K562 (cell line): Measurements from ENCODE around the gene MED14. TPM values are rescaled to one million over a fixed set of nuclear protein-coding genes. Genes with fewer than 3 reads are reported as not detected.

Source experiments
- ATAC-seq: fragments of 200-7000 bp; cut with Tn5 transposase; 3 replicates; pipeline ENCODE4 v1.9.1; 2020; ENCODE audit warnings: moderate library complexity
- BruUV-seq: library from RNA; stranded (reverse); fragments of 400-500 nt; replicated peaks from 2 replicates; lab custom pipeline; 2021; lab: Mats Ljungman, UMichigan
- CTCF ChIA-PET: fragments of 300-600 bp; formaldehyde crosslinking; extraction: SDS; loops from one replicate; lab custom pipeline; 2021; ENCODE audit warnings: low intra/inter-chr PET ratio; lab: Yijun Ruan, JAX
- POLR2A ChIA-PET: fragments of 300-600, 350-650 bp; sonication (Branson Sonifier 250); formaldehyde crosslinking; extraction: SDS; loops from one replicate; lab custom pipeline; 2021; ENCODE audit warnings: antibody characterized with exemption, inconsistent platforms; lab: Yijun Ruan, JAX
- DNase-seq, 4 experiments: peaks; one replicate each; pipeline versions ENCODE4 v3.0.0 to v3.0.0-alpha.2; 2011 to 2018; ENCODE audit warnings: low spot score in 3 of 4, mixed read lengths in 3 of 4; ENCODE audit errors: extremely low read depth in 1 of 4
- FAIRE-seq: peaks from 2 replicates; lab custom pipeline; 2011; peaks lifted over from hg19 to GRCh38; lab: Jason Lieb, UNC
- H2AFZ ChIP-seq: 2 replicates; pipeline ENCODE4 v1.6.0; 2011; ENCODE audit warnings: low read depth, low read length, control low read depth, inconsistent platforms
- H3K27ac ChIP-seq: fragments of 200-600 bp; 3 replicates; pipeline ENCODE4 v1.8.0; 2011; ENCODE audit warnings: low read depth, mild to moderate bottlenecking, control low read depth, inconsistent platforms, low read length, moderate library complexity, mixed read lengths; ENCODE audit errors: extremely low read depth
- H3K27me3 ChIP-seq, 2 experiments: fragments of 300-600 bp in 1 of 2; 2 replicates in 1 of 2; 3 replicates in 1 of 2; pipeline versions ENCODE4 v1.6.0 to v1.8.0; 2011; ENCODE audit warnings: inconsistent platforms in 2 of 2, low read length in 2 of 2, mild to moderate bottlenecking in 1 of 2, mixed read lengths in 1 of 2, moderate library complexity in 1 of 2; ENCODE audit not compliant: control insufficient read depth in 2 of 2, insufficient read depth in 2 of 2
- H3K36me3 ChIP-seq: fragments of 300-600 bp; 3 replicates; pipeline ENCODE4 v1.8.0; 2011; ENCODE audit warnings: mild to moderate bottlenecking, low read length, inconsistent platforms; ENCODE audit not compliant: control insufficient read depth, insufficient read depth
- H3K4me1 ChIP-seq, 2 experiments: fragments of 200-600 bp in 1 of 2; replicated peaks in 1 of 2; 2 replicates in 1 of 2; 3 replicates in 1 of 2; pipeline versions ENCODE4 v1.5.1 to v1.8.0; 2011; ENCODE audit warnings: inconsistent platforms in 2 of 2, low read length in 2 of 2, mild to moderate bottlenecking in 1 of 2, mixed read lengths in 1 of 2, moderate library complexity in 1 of 2; ENCODE audit not compliant: control insufficient read depth in 2 of 2, insufficient read depth in 2 of 2
- H3K4me2 ChIP-seq: 2 replicates; pipeline ENCODE4 v1.6.1; 2011; ENCODE audit warnings: low read length, control low read depth, inconsistent platforms, mixed read lengths; ENCODE audit not compliant: insufficient read depth
- H3K4me3 ChIP-seq: fragments of 200-600 bp; sonication (generic), shearing (Covaris generic); 2 replicates; pipeline ENCODE4 v1.5.1; 2016; ENCODE audit warnings: control low read depth, inconsistent platforms
- H3K79me2 ChIP-seq: fragments of 200-600 bp; 3 replicates; pipeline ENCODE4 v1.8.0; 2011; ENCODE audit warnings: low read length, inconsistent platforms; ENCODE audit not compliant: control insufficient read depth, insufficient read depth
- H3K9ac ChIP-seq, 2 experiments: 2 replicates each; pipeline versions ENCODE4 v1.6.0 to v1.6.1; 2011; ENCODE audit warnings: low read depth in 2 of 2, low read length in 2 of 2, control low read depth in 1 of 2, inconsistent platforms in 1 of 2, mild to moderate bottlenecking in 1 of 2, mixed read lengths in 1 of 2; ENCODE audit not compliant: insufficient read depth in 1 of 2
- H3K9me1 ChIP-seq: one replicate; pipeline ENCODE4 v1.6.0; 2011; ENCODE audit warnings: inconsistent platforms, mild to moderate bottlenecking, low read length, moderate library complexity; ENCODE audit not compliant: control insufficient read depth, insufficient read depth
- H3K9me3 ChIP-seq: replicated peaks from 2 replicates; pipeline ENCODE4 v1.5.1; 2011; ENCODE audit warnings: low read depth, low read length, inconsistent platforms; ENCODE audit not compliant: control insufficient read depth, insufficient read depth
- H4K20me1 ChIP-seq: replicated peaks from 2 replicates; pipeline ENCODE4 v1.6.1; 2011; ENCODE audit warnings: low read length, inconsistent platforms, mixed read lengths; ENCODE audit not compliant: control insufficient read depth, insufficient read depth
- CHCHD3 ChIP-seq: fragments of 250-450 bp; sonication (Bioruptor Pico); IDR thresholded peaks from 2 replicates; pipeline ENCODE4 v2.1.2; 2022; ENCODE audit warnings: mild to moderate bottlenecking
- CREB3 ChIP-seq: fragments of 450-650 bp; conservative IDR thresholded peaks from 2 replicates; pipeline ENCODE4 v1.6.1; 2016; ENCODE audit warnings: missing genetic modification characterization, low read depth, mild to moderate bottlenecking, missing compliant biosample characterization, moderate library complexity
- ELF1 ChIP-seq: fragments of 200-800 bp; sonication (Bioruptor generic); IDR thresholded peaks from 2 replicates; pipeline ENCODE4 v1.6.1; 2016; ENCODE audit warnings: missing genetic modification characterization, missing compliant biosample characterization
- EP300 ChIP-seq: IDR thresholded peaks from 2 replicates; pipeline ENCODE4 v1.6.1; 2012; ENCODE audit warnings: low read length, improper control_type of control experiment
- KDM4B ChIP-seq, 2 experiments: fragments of 450-650 bp in 1 of 2; sonication (generic) in 1 of 2; IDR thresholded peaks; 2 replicates each; pipeline ENCODE4 v1.6.1; 2016 to 2017; ENCODE audit warnings: borderline replicate concordance in 2 of 2, antibody characterized with exemption in 1 of 2, low read depth in 1 of 2, mild to moderate bottlenecking in 1 of 2
- RUNX1 ChIP-seq: sonication (generic); IDR thresholded peaks from 2 replicates; pipeline ENCODE4 v1.6.1; 2016; ENCODE audit warnings: antibody characterized with exemption, low read depth
- SMAD2 ChIP-seq: fragments of 150-350 bp; IDR thresholded peaks from 2 replicates; pipeline ENCODE4 v1.6.1; 2014; ENCODE audit warnings: low read depth, mild to moderate bottlenecking, low read length
- USF2 ChIP-seq: sonication (generic); formaldehyde crosslinking; IDR thresholded peaks from 2 replicates; pipeline ENCODE4 v1.5.0; 2020; ENCODE audit warnings: missing genetic modification reagents
- ZBTB43 ChIP-seq: sonication (generic); formaldehyde crosslinking; IDR thresholded peaks from 2 replicates; pipeline ENCODE4 v1.8.0; 2023; ENCODE audit warnings: mild to moderate bottlenecking, missing genetic modification reagents
- ZC3H8 ChIP-seq: fragments of 450-650 bp; IDR thresholded peaks from 2 replicates; pipeline ENCODE4 v1.6.1; 2017
- ZNF445 ChIP-seq: fragments of 250-450 bp; sonication (Bioruptor Pico); IDR thresholded peaks from 2 replicates; pipeline ENCODE4 v1.4.0; 2020; ENCODE audit warnings: low read depth, mild to moderate bottlenecking, moderate library complexity
- WGBS: fragments of 100-300 bp; shearing (Covaris generic); methylation state at CpG from one replicate; pipeline ENCODE4 v1.1.6; 2016; ENCODE audit warnings: low coverage, mixed read lengths; ENCODE audit not compliant: insufficient coverage; ENCODE audit errors: missing lambda C conversion rate; 5-methylcytosine and 5-hydroxymethylcytosine counted together
- in situ Hi-C: fragments of 300-500 bp; cut with MboI; formaldehyde crosslinking; loops from 4 replicates; pipeline ENCODE4 v1.15.0; 2018; ENCODE audit warnings: inconsistent platforms, mixed read lengths
- intact Hi-C: fragments of 100-400 bp; cut with micrococcal nuclease; formaldehyde crosslinking; loops from 2 replicates; pipeline ENCODE4 v1.14.2; 2022
- polyA plus RNA-seq, 8 experiments: library from polyadenylated mRNA; depleted of rRNA in 4 of 8; stranded (reverse) in 5 of 8; unstranded in 3 of 8; fragments of >200 nt; fragmentation: Nextera tagmentation in 2 of 8; fragmentation: Illumina TruSeq in 1 of 8; extraction: Ambion mirVana in 2 of 8; extraction: Trizol in 1 of 8; gene quantifications; 2 replicates each; pipeline versions ENCODE4 v1.2.1 to v1.2.3, GENCODE V29; 2011 to 2014; ENCODE audit warnings: inconsistent platforms in 1 of 8, missing spikeins in 1 of 8
- total RNA-seq, 7 experiments: library from RNA; depleted of rRNA in 6 of 7; stranded (reverse); fragments of >200 nt in 6 of 7; fragmentation: Illumina TruSeq in 2 of 7; extraction: Trizol in 2 of 7; gene quantifications; 2 replicates each; pipeline versions ENCODE4 v1.2.1 to v1.2.3, GENCODE V29; 2011 to 2021; ENCODE audit warnings: low replicate concordance in 1 of 7

MED14 gene
- total and polyA plus RNA-seq, 9 of the 15 experiments (the other 6 are each of a cell fraction or from before 2014, with no cell fraction given), result 9.2 to 35.3 (median 18.7) TPM

GRCh38 chrX:40653535-40653934 lies 81.8 kb downstream of the MED14 start:
- Histone ChIP-seq H3K27me3 (no peaks in the 10 kb centered on the region), H3K9me3 (no peaks in the 10 kb centered on the region), H3K9me1 (no peaks in the 10 kb centered on the region), H3K36me3 (peaks cover 30% of the 10 kb centered on the region; the same call in 2 of the 3 replicates)
- ChIA-PET POLR2A (no interaction called here), CTCF (no interaction called here)
- 60% methylated on average over 2 of the region's 2 CpGs for WGBS
- intact Hi-C loops, result loop anchor here (5.0 to 10.0 kb wide), 3 partner anchors 84 to 461 kb away; partner anchors contain the start of gene MED14
- BruUV-seq, result no TSS peak
- no peak for DNase-seq
- TF ChIP-seq CHCHD3 (CRISPR knock-in tag) (no peak), ZNF445 (CRISPR knock-in tag) (no peak), CREB3 (tag) (no peak), SMAD2 (no peak), RUNX1 (no peak), ZC3H8 (no peak), EP300 (no peak), ELF1 (tag) (no peak), KDM4B (IDR thresholded peaks at IDR 0.05; ENCODE audit: borderline replicate concordance in 2 of 2, low read depth in 1 of 2) (no peak), ZBTB43 (CRISPR knock-in tag) (no peak), USF2 (CRISPR knock-in tag) (no peak)
- TF ChIP-seq, all 486 proteins: peak for 0
- ATAC-seq, result no peak
- FAIRE-seq, result no peak
- H3K4me1 ChIP-seq, result no peaks in the 10 kb centered on the region
- no peak overlapping the region for H3K9ac ChIP-seq
- no peak overlapping the region for H3K27ac ChIP-seq
- no peak overlapping the region for H2AFZ ChIP-seq
- no peak overlapping the region for H3K4me3 ChIP-seq
- no peak overlapping the region for H3K4me2 ChIP-seq
- H3K79me2 ChIP-seq, result no peaks in the 10 kb centered on the region
- in situ Hi-C loops, result no loop called here
- H4K20me1 ChIP-seq, result no peaks in the 10 kb centered on the region
